Osteoblast (primary cell): ENCODE results near the gene RALB. TPM values are rescaled to one million over a fixed set of nuclear protein-coding genes. Genes with fewer than 3 reads are reported as not detected.

Experiments
- DNase-seq: peaks from one replicate; pipeline ENCODE4 v3.0.0; 2011; ENCODE audit warnings: low spot score, mixed read lengths; ENCODE audit not compliant: insufficient read length; ENCODE audit errors: missing footprints
- H2AFZ ChIP-seq: 2 replicates; pipeline ENCODE4 v1.6.0; 2011; ENCODE audit warnings: mild to moderate bottlenecking, low read length
- H3K27ac ChIP-seq: 2 replicates; pipeline ENCODE4 v1.5.1; 2011; ENCODE audit warnings: mild to moderate bottlenecking, low read depth, low read length, moderate library complexity
- H3K27me3 ChIP-seq: 2 replicates; pipeline ENCODE4 v1.6.0; 2012; ENCODE audit warnings: mild to moderate bottlenecking, control low read depth, inconsistent platforms, low read length, moderate library complexity; ENCODE audit not compliant: insufficient read depth
- H3K36me3 ChIP-seq: 2 replicates; pipeline ENCODE4 v1.5.1; 2011; ENCODE audit warnings: mild to moderate bottlenecking, low read length, control low read depth, moderate library complexity; ENCODE audit not compliant: insufficient read depth
- H3K4me1 ChIP-seq: 2 replicates; pipeline ENCODE4 v1.5.1; 2011; ENCODE audit warnings: mild to moderate bottlenecking, low read length, control low read depth, moderate library complexity; ENCODE audit not compliant: insufficient read depth
- H3K4me2 ChIP-seq: 2 replicates; pipeline ENCODE4 v1.6.0; 2011; ENCODE audit warnings: mild to moderate bottlenecking, low read length; ENCODE audit not compliant: insufficient read depth
- H3K4me3 ChIP-seq: fragments of 200-600 bp; sonication (generic); 3 replicates; pipeline ENCODE4 v1.5.1; 2012; ENCODE audit warnings: mild to moderate bottlenecking, low read length, inconsistent platforms; ENCODE audit not compliant: insufficient read depth
- H3K79me2 ChIP-seq: 2 replicates; pipeline ENCODE4 v1.6.0; 2012; ENCODE audit warnings: mild to moderate bottlenecking, low read length, control low read depth, inconsistent platforms; ENCODE audit not compliant: insufficient read depth
- H3K9me3 ChIP-seq: 2 replicates; pipeline ENCODE4 v1.5.1; 2011; ENCODE audit warnings: low read depth, low read length, control low read depth
- H4K20me1 ChIP-seq: 2 replicates; pipeline ENCODE4 v1.6.0; 2012; ENCODE audit warnings: mild to moderate bottlenecking, low read length, control low read depth; ENCODE audit not compliant: insufficient read depth
- total RNA-seq: library from RNA; depleted of rRNA; stranded (reverse); fragments of >200 nt; gene quantifications from 2 replicates; pipeline ENCODE4 v1.2.3, GENCODE V29; 2012
- TF ChIP-seq, protein P1 (sequence below): IDR thresholded peaks from 2 replicates; pipeline ENCODE4 v1.5.1; 2011; ENCODE audit warnings: mild to moderate bottlenecking, low read depth, low read length, moderate library complexity; ENCODE audit errors: extremely low read depth

RALB gene
- total RNA-seq, 1 donor, result 48.5 TPM

DNA sequence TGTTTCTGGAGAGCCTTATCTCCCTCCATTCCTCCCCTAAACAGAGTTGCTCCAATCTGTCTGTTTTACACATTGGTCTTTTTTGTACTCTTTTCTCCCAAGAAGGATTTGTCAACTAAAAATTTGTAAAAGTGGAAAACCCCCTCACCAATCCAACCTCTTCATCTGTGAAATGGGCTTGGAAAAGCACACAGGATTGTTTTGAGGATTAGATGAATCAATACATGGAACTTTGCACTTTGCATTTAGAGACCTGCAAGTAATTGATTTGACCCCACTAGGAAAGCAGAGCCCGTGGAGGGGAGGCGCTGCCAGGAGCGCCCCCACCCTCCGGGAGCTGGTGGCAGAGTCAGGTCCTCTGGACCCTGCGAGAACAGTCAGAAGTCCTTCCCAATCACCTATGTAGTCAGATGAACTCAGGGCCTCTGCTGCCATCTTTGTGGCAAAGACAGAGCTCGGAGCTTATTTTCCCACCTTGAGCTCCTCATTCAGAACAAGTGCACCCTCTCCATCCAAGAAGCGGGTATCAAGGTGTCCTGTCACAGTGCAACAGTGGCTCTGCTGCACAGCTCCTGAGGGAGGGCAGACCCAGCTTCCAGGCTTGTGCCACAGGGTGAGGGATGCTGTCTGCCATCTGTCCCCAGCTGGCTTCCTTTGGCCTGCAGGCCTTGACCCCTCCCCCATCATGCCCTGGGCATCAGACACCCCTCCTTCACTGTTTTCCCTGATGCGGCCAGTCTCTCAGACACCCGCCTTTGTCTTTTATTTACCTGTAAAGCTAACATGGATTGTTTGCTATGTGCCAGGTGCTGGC is 27.7 kb upstream of the RALB start:
- Histone ChIP-seq H2AFZ (no peak overlapping the region), H4K20me1 (peaks cover 2% of the 10 kb centered on the region), H3K79me2 (peaks cover 19% of the 10 kb centered on the region), H3K27me3 (no peaks in the 10 kb centered on the region), H3K9me3 (no peaks in the 10 kb centered on the region), H3K4me3 (no peak overlapping the region), H3K4me2 (no peak overlapping the region), H3K27ac (no peak overlapping the region), H3K4me1 (peaks cover 22% of the 10 kb centered on the region), H3K36me3 (no peaks in the 10 kb centered on the region)
- TF ChIP-seq, protein P1, sequence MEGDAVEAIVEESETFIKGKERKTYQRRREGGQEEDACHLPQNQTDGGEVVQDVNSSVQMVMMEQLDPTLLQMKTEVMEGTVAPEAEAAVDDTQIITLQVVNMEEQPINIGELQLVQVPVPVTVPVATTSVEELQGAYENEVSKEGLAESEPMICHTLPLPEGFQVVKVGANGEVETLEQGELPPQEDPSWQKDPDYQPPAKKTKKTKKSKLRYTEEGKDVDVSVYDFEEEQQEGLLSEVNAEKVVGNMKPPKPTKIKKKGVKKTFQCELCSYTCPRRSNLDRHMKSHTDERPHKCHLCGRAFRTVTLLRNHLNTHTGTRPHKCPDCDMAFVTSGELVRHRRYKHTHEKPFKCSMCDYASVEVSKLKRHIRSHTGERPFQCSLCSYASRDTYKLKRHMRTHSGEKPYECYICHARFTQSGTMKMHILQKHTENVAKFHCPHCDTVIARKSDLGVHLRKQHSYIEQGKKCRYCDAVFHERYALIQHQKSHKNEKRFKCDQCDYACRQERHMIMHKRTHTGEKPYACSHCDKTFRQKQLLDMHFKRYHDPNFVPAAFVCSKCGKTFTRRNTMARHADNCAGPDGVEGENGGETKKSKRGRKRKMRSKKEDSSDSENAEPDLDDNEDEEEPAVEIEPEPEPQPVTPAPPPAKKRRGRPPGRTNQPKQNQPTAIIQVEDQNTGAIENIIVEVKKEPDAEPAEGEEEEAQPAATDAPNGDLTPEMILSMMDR, result no peak
- peak; percentile 27 for DNase-seq

DNA sequence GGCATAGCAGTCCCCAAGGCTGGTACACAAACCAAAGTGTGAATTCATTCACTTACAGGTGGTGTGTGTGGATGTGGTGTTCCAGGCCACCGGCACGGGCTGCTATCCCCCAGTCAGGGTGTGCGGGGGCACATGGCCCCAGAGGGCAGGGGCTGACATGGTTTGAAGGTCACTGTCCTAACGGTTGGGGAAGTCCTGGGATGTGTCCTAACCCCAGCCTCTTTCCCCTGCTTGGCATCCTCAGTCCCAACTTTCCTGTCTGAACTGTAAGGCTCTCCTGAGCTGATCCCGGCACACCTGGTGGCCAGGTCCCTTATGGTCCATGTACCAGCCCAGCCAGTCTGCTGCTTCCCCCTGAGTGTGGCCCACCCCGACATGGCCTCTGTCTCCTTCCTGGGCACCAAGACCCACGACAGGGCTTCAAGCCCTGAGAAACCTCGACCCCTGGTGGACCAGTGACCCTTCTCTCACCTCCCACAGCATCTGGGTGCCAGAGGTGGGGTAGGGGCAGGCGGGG is 27.0 kb upstream of the RALB start:
- Histone ChIP-seq H3K4me1 (peaks cover 22% of the 10 kb centered on the region), H3K9me3 (no peaks in the 10 kb centered on the region), H3K36me3 (no peaks in the 10 kb centered on the region), H4K20me1 (no peaks in the 10 kb centered on the region), H2AFZ (no peak overlapping the region), H3K79me2 (peaks cover 19% of the 10 kb centered on the region), H3K27ac (no peak overlapping the region), H3K27me3 (no peaks in the 10 kb centered on the region), H3K4me3 (no peak overlapping the region), H3K4me2 (no peak overlapping the region)
- TF ChIP-seq, protein P1, result no peak
- no peak for DNase-seq

DNA sequence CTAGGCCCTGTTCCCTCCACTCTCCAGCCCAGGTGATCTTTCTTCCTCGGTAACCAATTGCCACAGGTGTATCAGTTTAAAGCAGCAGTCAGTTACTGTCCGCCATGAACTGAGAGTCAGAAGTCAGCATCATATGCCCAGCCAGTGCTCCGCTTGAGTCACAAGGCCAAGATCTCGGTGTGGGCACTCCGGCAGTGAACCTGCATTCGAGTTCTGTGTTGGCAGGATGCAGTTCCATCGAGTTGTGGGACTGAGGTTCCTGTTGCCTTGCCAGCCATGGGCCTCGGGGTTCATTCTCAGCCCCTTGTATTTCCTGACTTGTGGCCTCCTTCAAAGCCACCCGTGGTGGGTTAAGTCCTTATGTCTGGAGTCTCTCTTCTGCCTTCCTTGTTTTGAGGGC is 26.3 kb upstream of the RALB start:
- no peak overlapping the region for H2AFZ ChIP-seq
- H3K4me1 ChIP-seq, result peaks cover 17% of the 10 kb centered on the region
- no peak for DNase-seq
- H3K79me2 ChIP-seq, result peaks cover 14% of the 10 kb centered on the region
- H3K4me3 ChIP-seq, result no peak overlapping the region
- no peaks in the 10 kb centered on the region for H3K27me3 ChIP-seq
- H3K9me3 ChIP-seq, result no peaks in the 10 kb centered on the region
- TF ChIP-seq, protein P1, result no peak
- no peak overlapping the region for H3K4me2 ChIP-seq
- no peak overlapping the region for H3K27ac ChIP-seq
- no peaks in the 10 kb centered on the region for H3K36me3 ChIP-seq
- H4K20me1 ChIP-seq, result no peaks in the 10 kb centered on the region
